GM21381 (cell line): ENCODE measurements around the gene TMIGD1.

Experiments
- ATAC-seq: cut with Tn5 transposase; IDR thresholded peaks from one replicate; pipeline ENCODE4 v1.9.1; 2021; ENCODE audit warnings: mild to moderate bottlenecking, moderate library complexity; ENCODE audit not compliant: unreplicated experiment

Gene TMIGD1

GRCh38 chr17:30333503-30334360 lies at the start of gene TMIGD1:
Gene TMIGD1, minus strand, starts transcription at chr17:30334057. Its CDS starts 1,924 bp downstream, at chr17:30332133.
- ATAC-seq = no peak

DNA sequence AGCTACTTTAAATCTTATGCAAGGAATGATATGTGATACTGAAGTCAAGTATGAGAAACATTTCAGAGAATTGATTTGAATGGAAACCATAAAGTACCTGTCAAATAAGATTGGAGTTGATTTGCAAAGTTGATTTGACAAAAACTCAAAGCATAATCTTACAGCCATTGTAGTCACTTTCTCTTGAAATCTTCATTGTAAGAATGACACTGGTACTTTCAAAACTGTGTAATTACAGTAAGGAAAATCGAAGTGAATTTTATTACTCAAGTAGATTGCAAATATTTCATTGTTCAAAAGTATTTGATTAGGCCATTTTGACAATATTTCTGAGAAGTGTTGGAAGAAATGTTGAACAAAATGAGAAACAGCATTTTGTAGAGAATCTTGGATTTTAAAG lies 48.5 kb upstream of the TMIGD1 start:
- no peak for ATAC-seq

DNA sequence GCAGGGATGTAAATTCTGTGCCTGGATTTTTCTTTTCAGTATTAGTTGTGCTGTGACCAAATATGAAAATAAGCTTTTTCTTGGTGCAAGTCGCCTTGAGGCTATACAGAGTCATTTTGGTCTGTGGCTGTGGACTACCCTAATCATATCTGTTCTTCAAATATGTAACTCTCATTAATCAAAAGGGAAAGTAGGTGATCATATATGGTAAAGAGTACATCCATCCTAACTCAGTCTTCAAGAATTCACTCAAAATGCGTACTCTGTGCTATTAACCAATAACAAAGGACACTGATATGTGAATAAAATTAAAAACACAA lies 47.4 kb upstream of the TMIGD1 start:
- no peak for ATAC-seq

DNA sequence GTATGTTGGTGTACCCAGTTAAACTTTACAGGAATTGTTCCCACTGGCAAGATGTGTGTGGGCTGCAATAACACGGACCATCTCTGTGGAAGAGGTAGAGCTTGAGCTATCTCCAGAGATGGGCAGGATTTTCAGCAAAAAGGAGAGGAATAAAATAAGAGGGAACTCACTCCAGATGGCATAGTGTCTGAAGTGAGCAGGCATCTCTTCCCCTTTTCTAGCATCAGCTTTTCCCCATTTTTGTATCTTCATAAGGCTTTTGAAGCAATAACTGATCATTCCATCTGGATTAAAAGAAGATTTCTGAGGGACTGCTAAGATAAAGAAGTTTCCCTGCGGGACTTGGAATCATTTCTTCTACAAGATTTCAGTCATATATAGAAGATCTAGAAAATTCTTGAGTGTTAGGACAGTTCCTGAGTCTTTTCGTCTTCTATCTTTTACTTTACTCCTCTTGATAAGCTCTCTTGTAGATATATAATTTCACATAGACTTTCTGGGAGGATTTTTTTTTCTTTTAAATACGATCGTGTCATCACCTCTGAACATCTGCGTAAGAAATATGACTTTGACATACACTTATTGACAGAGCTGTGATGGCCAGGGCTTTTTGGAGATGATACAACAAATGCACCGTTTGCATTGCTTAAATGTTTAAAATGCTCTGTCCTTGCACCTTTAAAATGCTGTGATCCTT lies 46.9 kb upstream of the TMIGD1 start:
- ATAC-seq = no peak

GRCh38 chr17:30379903-30380381 lies 46.1 kb upstream of the TMIGD1 start:
- ATAC-seq = no peak

DNA sequence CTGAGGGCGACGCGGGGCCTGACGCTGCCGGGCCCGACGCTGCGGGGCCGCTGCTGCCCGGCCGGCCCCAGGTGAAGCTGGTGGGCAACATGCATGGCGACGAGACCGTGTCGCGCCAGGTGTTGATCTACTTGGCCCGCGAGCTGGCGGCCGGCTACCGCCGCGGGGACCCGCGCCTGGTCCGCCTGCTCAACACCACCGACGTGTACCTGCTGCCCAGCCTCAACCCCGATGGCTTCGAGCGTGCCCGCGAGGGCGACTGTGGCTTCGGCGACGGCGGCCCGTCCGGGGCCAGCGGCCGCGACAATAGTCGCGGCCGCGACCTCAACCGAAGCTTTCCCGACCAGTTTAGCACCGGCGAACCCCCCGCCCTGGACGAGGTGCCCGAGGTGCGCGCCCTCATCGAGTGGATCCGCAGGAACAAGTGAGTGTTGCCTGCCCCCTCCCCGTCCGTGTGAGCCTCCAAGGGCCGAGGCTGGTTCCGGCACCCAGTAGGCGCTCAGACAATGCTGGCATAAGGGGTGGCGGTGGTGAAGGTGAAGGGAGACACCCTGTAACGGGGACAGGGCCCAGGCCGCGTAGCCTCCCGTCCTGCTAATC lies 45.5 kb upstream of the TMIGD1 start:
- ATAC-seq = no peak

DNA sequence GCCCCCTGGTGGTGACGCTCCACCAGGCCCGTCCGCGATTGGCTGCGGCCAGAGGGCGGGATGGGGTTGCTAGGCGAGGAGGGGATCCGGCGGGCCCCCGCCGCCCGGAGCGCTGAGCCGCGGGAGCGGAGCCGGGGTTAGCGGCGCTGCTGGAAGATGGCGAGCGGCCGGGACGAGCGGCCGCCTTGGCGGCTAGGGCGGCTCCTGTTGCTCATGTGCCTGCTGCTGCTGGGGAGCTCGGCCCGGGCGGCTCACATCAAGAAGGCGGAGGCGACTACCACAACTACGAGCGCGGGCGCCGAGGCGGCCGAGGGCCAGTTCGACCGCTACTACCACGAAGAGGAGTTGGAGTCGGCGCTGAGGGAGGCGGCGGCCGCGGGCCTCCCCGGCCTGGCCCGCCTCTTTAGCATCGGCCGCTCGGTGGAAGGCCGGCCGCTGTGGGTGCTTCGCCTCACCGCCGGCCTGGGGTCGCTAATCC lies 45.0 kb upstream of the TMIGD1 start, which contains the start of gene CPD:
TSS of gene CPD (plus strand) at position 103 of the 478 bp plus-strand sequence. CDS start at position 157, 54 bp downstream.
- ATAC-seq = peak; percentile 88

DNA sequence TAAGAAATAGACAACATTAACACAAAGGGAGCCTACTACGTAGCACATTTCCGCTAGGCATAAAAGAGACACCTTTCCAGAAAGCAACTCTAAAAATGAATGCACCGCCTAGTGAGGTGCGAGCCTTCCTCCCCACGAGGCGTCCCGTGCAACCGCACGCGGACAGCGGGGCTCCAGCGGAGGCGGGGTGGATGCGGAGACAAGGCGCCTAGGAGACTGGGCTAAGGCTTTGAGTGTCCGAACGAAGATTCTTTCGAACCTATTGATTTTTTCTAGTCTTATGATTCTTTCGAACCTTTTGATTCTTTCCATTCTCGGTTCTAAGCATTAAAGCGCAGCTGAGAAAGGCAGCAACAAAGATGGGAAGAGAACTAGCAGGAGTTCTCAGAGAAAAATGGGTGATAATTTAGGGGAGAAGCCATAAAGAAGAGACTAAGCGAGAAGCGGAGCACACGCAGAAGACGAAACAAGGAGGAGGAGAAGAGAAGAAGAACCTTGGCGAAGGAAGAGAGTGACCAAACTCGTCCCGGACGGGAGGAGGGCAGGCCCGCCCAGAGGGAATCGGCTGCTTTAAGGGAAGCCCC lies 44.5 kb upstream of the TMIGD1 start:
- no peak for ATAC-seq

- no peak for ATAC-seq
These were observed 43.9 kb upstream of the TMIGD1 start for GRCh38 chr17:30377574-30378240.

DNA sequence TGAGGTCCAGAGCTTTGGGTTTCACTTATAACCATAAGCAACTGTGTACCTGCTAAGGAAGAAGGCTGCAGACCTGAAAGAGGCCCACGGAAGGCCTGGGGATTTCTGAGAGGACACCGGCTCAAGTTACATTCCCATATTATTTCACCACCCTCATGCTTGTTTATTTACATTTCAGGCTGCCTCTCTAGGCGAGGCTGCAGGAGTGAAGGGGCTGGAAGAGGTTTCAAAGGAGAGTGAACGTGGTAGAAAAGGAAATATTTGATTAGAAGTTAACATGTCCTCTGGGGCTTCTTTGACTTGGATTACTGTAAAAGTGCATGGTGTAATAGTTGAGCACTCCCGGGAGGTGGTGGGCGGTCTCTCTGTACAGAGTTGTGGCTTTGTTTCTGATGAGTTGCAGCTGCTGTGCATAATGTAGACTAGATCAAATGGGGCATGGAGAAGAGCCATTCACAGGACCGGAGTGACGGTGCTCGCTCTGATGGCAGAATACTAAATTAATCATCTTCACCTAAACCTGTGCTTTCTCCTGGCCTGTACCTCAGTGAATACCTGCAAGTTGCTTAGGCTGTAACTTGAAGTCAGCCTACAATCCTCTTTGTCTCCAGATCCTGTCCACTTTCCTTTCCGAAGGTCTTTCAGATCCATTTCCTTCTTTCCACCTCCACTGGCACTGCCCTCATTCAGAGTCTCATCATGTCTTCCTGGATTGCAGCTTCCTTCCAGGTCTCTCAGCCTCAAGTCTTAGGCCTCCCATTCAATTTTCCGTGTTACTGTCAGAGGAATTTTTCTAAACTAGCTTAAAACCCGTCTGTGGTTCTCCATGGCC lies 43.0 kb upstream of the TMIGD1 start:
- ATAC-seq = no peak

- ATAC-seq = no peak
These were observed 41.8 kb upstream of the TMIGD1 start for GRCh38 chr17:30375661-30376060.

- no peak for ATAC-seq
These were observed 38.9 kb upstream of the TMIGD1 start for GRCh38 chr17:30372755-30373154.

- ATAC-seq = no peak
These were observed 36.1 kb upstream of the TMIGD1 start for GRCh38 chr17:30369995-30370394.

DNA sequence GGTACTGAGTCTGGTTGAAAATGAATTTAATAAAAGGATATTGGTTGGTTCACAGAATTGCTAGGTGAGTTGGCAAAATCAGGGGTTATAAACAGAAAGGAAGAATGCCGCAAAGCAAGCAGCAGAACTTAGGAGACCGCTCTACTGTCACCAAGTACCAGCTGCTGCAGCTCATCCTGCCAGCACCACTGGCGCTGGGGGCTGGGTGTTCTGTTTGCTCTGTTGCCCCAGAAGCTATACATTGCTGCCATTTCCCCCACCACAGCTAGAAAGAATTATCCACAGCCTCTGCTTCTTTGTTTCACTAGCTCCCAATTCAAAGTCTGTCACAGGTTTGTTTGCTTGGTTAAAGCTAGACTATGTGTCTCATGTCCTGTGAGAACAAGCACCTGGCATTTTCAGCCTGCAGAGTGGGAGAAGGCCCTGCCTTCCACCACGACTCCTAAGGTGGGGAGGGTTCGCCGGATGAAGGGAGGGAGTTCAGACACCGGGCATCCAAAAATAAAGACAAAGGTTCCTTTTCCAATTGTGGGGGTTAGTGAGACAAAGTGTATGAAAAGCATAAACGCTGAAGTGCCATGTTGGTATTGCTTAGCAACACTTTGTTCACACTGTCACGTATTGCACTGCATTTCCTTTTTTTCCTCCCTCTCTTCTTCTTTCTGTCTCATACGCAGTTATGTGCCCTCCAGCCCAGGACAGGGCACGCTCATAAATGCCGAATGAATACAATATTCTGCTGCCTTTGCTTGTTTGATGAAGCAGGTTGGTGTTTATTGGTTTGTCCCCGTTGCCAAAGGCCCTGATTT lies 35.3 kb upstream of the TMIGD1 start:
- ATAC-seq = no peak

- no peak for ATAC-seq
These were observed 32.7 kb upstream of the TMIGD1 start for GRCh38 chr17:30366536-30366935.

DNA sequence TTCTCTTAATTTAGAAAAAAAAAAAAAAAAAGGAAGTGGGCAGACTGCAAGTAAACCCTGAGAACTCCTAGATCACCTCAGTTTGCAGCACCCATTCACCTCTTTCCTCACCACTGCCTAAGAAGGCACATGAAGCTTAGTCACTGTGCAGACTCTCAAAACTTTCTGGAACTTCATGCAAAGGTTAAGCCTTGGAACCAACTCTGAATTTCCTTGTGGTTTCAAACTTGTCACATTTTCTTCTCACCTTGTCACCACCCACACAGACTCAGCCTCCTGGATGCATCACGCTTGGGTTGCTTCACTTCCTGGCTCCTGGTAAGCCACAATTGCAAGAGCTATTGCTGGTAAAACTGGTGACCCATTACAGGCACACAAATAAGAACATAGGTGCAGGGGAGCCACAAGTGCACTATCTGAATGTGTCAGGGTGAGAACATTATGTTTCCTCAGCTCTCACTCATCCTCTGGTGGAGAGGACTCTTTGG lies 29.9 kb upstream of the TMIGD1 start:
- peak; percentile 86 for ATAC-seq

GRCh38 chr17:30361766-30362279 lies 28.0 kb upstream of the TMIGD1 start:
- ATAC-seq = no peak

DNA sequence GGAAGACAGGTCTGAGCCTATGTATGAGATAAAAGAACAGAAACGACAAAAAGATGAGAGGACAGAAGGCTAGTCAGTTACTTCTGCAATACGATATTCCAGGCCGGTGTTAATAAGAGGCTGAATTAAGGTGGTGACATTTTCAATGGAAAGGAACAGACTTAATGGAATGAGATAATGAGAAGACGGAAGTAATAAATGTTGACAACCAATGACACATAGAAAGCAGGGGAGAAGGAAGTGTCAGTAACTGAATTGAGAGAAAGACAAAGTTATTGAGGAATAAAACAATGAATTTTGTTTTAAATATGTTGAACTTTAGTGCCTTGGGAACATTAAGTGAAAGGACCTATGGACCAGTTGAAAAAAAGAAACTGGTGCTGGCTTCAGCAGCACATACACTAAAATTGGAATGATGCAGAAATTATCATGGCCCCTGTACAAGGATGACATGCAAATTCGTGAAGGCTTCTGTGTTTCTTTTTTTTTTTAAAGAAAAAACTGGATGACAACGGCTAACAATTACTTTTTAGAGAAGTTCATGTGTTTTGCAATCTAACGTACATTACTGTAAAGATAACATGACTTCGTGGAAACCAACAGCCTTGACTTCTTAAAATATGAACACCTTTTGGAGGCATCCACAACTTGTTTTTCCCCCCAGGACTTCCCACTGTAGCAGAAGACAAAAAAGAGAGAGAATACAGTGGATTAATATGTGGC lies 26.4 kb upstream of the TMIGD1 start:
- no peak for ATAC-seq
